GM21515 (cell line): ENCODE measurements around the gene ETNK2.

ENCODE experiments used
- ATAC-seq: cut with Tn5 transposase; IDR thresholded peaks from one replicate; pipeline ENCODE4 v1.9.1; 2021; ENCODE audit not compliant: unreplicated experiment

ETNK2 gene

GRCh38 chr1:204149107-204149506, 2.7 kb downstream of the ETNK2 start:
- ATAC-seq, result no peak

GRCh38 chr1:204147406-204148383, 4.1 kb downstream of the ETNK2 start:
- no peak for ATAC-seq

GRCh38 chr1:204146965-204147364, 4.9 kb downstream of the ETNK2 start:
- ATAC-seq, result no peak

- ATAC-seq, result no peak
Measured at GRCh38 chr1:204146309-204146708, 5.5 kb downstream of the ETNK2 start.

DNA sequence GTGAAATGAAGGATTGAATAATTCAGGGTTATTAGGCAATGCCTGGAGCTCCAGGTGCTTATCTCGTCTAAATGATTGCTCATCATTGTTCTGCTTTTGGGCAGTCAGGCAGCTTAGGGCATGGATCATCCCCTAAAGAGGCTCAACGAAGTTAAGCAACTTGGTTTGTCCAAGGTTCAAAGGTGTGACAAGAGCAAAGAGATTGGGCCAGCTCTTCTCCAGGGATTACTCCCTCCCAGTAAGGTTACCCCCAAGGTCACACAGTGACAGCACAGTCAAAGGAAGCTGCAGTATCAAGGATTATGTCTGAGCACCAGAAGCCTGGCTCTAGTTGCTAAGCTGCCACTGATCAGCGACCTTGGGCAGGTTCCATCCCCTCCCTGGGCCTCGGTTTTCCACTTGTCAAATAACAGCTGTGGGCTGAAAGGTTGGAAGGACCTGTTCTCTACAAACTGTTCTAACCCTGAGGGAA, 6.8 kb downstream of the ETNK2 start:
- ATAC-seq, result no peak

DNA sequence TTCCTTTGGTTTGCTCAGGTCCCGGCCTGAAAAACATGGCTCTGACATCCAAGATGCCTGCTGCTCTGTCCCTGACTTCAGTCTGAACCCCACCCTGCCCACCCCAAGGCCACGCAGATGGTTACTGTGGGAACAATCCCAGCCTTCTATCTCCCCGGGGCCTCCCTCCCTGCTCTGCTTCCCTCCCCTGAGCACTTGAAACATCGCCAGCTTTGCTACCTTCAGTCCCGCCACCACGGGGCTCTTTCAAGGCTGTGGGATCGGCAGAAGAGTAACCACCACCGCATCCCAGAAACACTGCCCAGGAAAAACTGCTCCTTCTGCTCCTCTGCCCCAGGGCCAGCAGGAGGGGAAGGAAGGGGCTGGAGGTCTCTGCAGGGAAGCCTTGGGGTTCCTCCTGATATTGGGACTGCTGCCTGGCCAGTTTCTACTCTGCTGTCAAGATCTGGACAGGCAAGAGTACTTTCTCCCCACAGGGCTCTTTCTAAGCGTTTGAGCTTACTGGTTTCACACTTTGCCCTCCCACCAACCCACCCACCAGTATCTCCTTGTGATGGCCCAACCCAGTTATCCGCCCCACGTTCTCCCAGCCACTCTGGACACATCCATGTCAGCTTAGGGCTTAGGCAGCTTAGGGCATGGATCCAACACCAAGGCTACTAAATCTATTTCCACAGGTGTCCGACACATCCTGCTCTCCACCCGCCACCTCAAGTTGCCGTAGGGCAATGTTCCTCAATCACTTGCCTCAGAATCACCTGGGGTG, 8.4 kb downstream of the ETNK2 start:
- no peak for ATAC-seq

DNA sequence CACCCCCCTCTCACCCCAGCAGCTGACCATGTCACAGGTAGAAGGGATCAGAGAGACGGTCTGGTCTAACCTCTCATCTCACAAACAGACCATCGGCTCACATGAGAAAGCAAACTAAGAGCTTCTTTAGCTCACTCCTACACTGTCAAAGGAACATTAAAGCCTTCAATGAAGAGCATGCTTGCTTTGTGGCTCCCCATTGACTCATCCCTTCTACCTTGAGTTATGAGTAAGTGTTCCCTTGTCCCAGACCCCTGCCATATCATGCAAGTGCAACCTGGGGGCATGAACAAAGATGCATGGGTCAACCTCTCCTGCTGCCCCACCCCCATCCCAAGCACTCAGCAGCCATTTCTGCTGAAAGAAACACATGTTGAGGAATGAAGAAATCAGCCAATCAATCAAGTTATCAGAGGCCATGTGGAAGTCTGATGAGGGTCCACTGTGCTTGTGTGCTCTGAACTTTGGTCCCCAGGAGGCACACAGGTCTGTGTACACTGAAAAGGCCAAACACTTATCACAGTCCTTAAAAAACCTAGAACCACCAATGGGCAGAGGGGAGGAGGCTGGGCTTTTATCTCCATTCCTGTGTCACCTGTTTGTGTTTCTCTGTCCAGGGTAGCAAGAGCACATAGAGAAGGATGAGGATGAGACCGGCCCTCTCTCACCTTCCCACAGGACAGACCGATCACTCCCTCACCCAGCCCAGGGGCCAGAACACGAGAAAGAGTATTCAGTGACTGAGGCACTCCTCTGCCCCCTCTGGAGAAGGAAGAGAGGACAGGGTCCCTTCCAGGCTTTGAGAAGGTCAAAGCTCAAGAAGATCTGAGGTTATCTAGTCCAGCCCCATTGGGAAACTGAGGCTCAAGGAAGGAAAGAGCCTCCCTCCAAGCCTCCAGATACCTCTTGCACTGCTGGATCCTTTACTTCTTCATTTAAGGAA, 9.5 kb downstream of the ETNK2 start:
- ATAC-seq, result no peak

- ATAC-seq, result no peak
Measured at GRCh38 chr1:204141131-204141530, 10.7 kb downstream of the ETNK2 start.

DNA sequence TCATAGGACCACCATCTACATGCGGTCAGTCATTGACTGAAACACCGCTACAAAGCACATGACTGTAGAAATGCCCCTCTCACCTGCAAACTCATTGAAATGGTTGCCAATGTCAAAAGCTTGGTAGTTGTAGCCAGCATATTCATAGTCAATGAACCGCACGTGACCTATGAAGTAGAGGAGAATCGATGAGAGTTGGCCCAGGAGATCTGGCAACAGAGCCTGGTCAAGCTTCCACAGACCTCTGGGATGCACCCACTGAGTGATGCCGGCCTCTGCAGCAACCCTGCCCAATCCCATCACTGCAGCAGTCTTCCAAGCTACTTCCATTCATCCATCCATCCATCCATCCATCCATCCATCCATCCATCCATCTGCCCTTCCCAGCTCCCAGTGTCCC, 11.9 kb downstream of the ETNK2 start:
- no peak for ATAC-seq

- ATAC-seq, result no peak
Measured at GRCh38 chr1:204139088-204139487, 12.8 kb downstream of the ETNK2 start.

DNA sequence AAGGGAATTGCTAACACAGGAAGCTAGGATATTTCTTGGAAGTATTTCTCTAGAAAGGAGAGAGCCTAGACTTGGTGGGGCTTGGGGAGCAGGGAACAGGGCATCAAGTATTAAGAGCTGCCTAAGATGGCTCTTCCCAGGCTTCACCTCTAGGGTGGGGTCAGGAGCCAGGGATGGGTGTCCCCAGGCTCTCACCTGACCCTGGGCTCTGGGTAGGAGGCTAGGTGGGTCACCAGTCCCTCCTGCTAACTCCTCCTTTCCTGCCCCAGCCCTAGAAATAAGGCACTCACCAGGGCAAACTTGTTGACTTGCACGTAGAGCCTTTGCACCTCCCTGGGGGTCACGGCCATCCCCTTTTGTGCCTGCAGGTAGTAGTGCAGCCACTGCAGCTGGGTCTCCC, 15.0 kb downstream of the ETNK2 start:
- ATAC-seq, result no peak

DNA sequence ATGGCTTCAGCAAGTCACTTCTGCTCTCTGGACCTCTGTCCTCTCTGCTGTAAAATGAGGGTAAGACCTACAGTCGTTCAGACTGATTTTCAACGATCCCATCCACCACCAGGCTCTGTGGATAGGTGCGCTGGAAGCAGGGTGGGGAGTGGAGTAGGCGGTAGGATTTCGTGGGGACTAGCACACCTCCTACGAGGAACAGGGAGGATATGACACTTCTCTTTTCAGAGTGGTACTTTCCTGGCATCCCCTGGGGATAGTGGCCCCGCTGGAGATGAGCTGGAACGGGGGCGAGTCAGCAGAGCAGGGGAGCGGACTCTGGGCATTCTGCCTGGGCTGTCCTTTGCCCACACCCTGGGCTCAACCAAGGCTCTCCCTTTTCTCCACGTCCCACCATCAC, 17.7 kb downstream of the ETNK2 start:
- no peak for ATAC-seq

DNA sequence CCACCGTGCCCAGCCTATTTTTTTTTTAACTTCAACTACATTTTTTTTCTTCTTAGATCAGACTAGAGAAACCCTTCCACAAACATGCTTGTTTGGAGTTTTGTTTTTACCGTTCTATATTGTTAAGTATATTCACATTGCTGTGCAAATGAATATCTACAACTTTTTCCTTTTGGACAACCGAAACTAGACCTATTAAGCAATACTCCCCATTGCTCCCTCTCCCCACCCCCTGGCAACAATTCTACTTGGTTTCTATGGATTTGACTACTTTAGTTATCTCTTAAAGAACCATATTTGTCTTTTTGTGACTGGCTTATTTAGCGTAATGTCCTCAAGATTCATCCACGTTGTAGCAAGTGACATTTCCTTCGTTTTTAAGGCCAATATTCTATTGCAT, 19.1 kb downstream of the ETNK2 start:
- ATAC-seq, result no peak

DNA sequence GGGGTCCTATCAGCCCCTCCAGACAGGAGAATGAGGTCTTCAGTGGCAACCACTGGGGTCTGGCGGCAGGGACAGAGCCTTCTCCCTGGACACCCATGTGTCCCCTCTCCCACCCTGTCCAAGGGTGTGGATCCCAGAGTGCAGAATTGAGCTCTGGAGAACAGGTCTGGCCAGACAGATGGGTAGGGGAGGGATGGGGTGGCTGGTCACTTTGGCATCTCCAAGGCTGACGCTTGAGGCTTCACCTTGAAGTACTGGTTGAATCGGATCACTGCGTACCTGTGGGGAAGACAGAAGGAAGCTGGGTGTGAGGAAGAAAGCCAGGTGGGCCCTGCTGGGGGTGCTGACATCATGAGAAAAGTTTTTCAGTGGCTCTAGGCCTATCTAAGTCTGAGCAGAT, 19.9 kb downstream of the ETNK2 start:
- no peak for ATAC-seq

DNA sequence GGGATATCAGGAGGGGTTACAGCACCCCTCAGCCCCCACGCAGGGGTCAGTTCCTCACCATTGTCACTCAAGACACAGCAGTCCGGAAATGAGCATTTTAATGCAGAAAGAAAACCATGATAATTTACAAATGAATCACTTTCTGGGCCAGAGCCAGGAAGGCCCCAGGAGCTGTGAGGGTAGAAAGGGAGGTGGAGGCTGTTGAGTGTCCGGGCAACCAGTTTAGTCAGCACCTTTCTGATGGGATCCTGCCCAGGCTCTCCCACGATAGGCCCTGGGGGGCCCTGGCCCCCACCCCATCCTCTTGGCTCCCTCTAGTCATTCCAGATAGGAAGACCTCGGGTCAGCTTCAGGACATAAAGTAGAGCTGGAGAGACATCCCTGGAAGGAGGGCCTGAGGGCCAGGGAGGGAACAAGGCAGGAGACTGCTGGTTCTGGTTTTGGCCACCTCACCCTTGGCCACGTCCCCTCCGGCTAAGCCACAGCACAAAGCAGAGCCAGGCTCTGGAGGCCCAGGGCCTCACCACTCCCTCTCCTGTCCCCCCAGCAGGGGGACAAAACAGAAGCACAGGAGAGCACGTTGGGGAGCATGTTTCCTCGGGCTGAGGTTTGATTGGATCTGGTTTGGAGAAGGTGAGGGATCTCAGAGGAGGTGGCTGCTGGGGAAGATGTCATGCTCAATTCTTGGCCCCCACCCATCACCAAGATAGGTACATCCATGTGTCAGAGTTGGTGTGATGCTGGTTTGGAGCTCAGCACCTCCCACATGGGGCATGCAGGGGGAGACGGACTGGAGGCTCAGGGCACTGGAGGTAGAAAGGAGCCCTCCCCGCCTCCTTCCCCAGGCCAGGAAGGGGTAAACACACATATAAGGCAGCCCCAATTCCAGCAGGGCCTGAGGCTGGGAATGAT, 20.6 kb downstream of the ETNK2 start:
- ATAC-seq, result no peak

- no peak for ATAC-seq
Measured at GRCh38 chr1:204130178-204130577, 21.7 kb downstream of the ETNK2 start.

- no peak for ATAC-seq
Measured at GRCh38 chr1:204128964-204129896, 22.6 kb downstream of the ETNK2 start.

DNA sequence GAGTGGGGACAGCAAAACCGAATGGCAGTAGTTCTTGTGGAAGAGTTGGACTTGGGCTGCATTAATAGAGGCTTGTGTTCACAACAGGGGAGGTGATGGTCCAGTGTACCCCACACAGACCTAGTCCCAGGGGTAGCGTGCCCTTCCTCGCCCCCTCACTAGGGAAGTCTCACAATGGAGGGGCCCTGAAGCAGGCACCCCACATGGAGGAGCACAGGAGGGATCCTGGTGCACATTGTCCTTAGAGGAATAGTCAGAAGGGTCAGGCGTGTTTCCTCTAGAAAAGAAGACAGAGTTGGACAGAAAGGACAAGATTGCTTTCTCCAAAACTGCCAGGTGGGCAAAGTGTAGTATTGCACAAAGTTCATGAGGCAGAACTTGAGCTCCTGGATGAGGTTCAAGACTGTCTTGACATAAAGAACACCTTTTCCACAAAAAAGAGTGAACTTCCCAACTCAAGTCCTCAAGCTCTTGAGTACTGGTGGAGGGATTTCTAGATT, 23.3 kb downstream of the ETNK2 start:
- no peak for ATAC-seq
